GM12874 (cell line): ENCODE results near the gene NDFIP1.

Experiments
- CTCF ChIP-seq: IDR thresholded peaks from 2 replicates; pipeline ENCODE4 v1.5.1; 2011; ENCODE audit warnings: low read depth, mild to moderate bottlenecking, control low read depth, low read length, moderate library complexity; ENCODE audit not compliant: insufficient read depth

NDFIP1 gene

GRCh38 chr5:142150431-142150830 is 41.9 kb downstream of the NDFIP1 start:
- TF ChIP-seq CTCF: no peak

- peak; percentile 55 for TF ChIP-seq CTCF
Measured at GRCh38 chr5:142151436-142152383, 43.1 kb downstream of the NDFIP1 start.

GRCh38 chr5:142152384-142152732 is 43.8 kb downstream of the NDFIP1 start:
- no peak for TF ChIP-seq CTCF

GRCh38 chr5:142153674-142154448 is 45.3 kb downstream of the NDFIP1 start:
- no peak for TF ChIP-seq CTCF

- no peak for TF ChIP-seq CTCF
Measured at GRCh38 chr5:142156839-142157463, 48.4 kb downstream of the NDFIP1 start.

GRCh38 chr5:142159354-142159753 is 50.8 kb downstream of the NDFIP1 start:
- no peak for TF ChIP-seq CTCF

GRCh38 chr5:142164315-142164714 is 55.7 kb downstream of the NDFIP1 start:
- no peak for TF ChIP-seq CTCF
